ENCODE results near the gene COCH.

The COCH gene

DNA sequence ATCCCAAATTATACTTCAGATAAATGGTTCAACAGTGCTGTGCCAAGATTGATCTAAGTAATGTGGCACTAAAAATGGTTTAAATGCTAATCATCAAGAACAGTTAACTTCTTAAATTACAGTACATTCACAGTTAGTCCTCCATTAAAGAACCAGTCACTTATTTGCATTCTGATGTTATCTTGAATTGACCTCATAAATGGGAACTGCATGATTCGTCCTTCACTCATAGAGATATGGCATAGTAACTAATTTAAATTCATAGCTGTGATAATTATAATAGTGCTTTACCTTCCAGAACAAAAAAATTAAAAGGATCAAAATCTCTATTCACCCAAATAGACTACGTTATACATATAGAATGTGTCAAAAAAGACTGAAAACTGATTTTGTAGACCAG lies 61.1 kb downstream of the COCH start:
- no peaks in the 10 kb centered on the region for H3K27me3 ChIP-seq (replicated peaks; ENCODE audit: control insufficient read depth, insufficient read depth, low read length)
- no peak overlapping the region for H3K4me3 ChIP-seq (ENCODE audit: low read length)
- peaks cover 49% of the 10 kb centered on the region for H3K36me3 ChIP-seq (ENCODE audit: control insufficient read depth, insufficient read depth, low read length, severe bottlenecking)
- no peak for DNase-seq (ENCODE audit: low read depth)
- H3K4me1 ChIP-seq (ENCODE audit: control insufficient read depth, insufficient read depth, low read length): peaks cover 12% of the 10 kb centered on the region
- no peak overlapping the region for H3K9ac ChIP-seq (ENCODE audit: low read length)
- no peaks in the 10 kb centered on the region for H3K9me3 ChIP-seq (ENCODE audit: control insufficient read depth, low read length)

DNA sequence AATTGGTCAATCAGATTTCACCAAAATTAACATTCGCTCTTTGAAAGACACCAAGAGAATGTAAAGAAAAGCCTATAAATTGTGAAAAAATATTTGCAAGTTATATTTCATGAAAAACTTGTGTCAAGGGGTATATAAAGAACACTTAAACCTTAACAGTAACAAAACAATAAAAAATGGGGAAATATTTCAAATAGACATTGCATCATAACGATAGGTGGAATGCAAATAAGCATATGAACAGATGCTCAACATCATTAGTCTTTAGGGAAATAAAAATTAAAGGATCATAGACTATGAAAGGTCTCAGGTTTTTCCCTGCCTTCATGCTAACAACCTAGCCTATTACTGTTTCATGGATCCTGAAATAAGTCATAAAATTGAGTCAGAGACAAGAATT lies 64.3 kb downstream of the COCH start:
- H3K27me3 ChIP-seq (replicated peaks; ENCODE audit: control insufficient read depth, insufficient read depth, low read length): no peaks in the 10 kb centered on the region
- no peak overlapping the region for H3K9ac ChIP-seq (ENCODE audit: low read length)
- H3K36me3 ChIP-seq (ENCODE audit: control insufficient read depth, insufficient read depth, low read length, severe bottlenecking): peaks cover 42% of the 10 kb centered on the region
- no peaks in the 10 kb centered on the region for H3K9me3 ChIP-seq (ENCODE audit: control insufficient read depth, low read length)
- DNase-seq (ENCODE audit: low read depth): peak; percentile 12
- no peaks in the 10 kb centered on the region for H3K4me1 ChIP-seq (ENCODE audit: control insufficient read depth, insufficient read depth, low read length)
- no peak overlapping the region for H3K4me3 ChIP-seq (ENCODE audit: low read length)

All from adipocyte (in vitro differentiated cells).